Measurements from ENCODE around the gene CNPPD1. TPM values are rescaled to one million over a fixed set of nuclear protein-coding genes. Genes with fewer than 3 reads are reported as not detected.

CNPPD1 gene
- total RNA-seq, 1 donor from 2014 or later: 55.3 TPM

DNA sequence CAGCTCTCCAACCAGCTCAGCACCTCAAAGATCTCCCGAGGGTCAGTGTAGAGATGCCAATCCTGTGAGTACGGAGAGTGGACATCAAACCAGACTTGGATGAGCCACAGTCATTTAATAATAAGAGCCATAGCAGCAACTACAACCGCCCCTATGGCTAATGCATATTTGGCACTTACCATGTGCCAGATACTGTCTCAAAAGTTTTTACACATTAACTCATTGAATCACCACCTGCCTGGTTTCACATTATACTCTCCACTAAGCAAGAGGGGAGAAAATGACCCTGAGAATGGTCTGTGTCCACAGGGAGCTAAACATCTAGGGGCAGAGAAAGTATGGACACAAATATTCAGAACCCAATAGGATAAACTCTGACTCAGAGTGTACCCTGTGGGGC, 2.6 kb downstream of the CNPPD1 start:
- Histone ChIP-seq H3K36me3 (ENCODE audit: control insufficient read depth, insufficient read depth, low read length) (no peaks in the 10 kb centered on the region), H3K4me3 (ENCODE audit: low read depth, low read length) (no peak overlapping the region), H3K27me3 (ENCODE audit: control insufficient read depth, insufficient read depth, low read length) (no peaks in the 10 kb centered on the region)
- no peak for DNase-seq (ENCODE audit: low read depth)
- TF ChIP-seq CTCF (IDR thresholded peaks at IDR 0.05; ENCODE audit: insufficient read depth, low read length, poor library complexity, severe bottlenecking): no peak

- Histone ChIP-seq H3K36me3 (ENCODE audit: control insufficient read depth, insufficient read depth, low read length) (no peaks in the 10 kb centered on the region), H3K27me3 (ENCODE audit: control insufficient read depth, insufficient read depth, low read length) (no peaks in the 10 kb centered on the region), H3K4me3 (ENCODE audit: low read depth, low read length) (no peak overlapping the region)
- DNase-seq (ENCODE audit: low read depth): no peak
- TF ChIP-seq CTCF (IDR thresholded peaks at IDR 0.05; ENCODE audit: insufficient read depth, low read length, poor library complexity, severe bottlenecking): no peak
Measured at GRCh38 chr2:219173176-219173575, 3.5 kb downstream of the CNPPD1 start.

DNA sequence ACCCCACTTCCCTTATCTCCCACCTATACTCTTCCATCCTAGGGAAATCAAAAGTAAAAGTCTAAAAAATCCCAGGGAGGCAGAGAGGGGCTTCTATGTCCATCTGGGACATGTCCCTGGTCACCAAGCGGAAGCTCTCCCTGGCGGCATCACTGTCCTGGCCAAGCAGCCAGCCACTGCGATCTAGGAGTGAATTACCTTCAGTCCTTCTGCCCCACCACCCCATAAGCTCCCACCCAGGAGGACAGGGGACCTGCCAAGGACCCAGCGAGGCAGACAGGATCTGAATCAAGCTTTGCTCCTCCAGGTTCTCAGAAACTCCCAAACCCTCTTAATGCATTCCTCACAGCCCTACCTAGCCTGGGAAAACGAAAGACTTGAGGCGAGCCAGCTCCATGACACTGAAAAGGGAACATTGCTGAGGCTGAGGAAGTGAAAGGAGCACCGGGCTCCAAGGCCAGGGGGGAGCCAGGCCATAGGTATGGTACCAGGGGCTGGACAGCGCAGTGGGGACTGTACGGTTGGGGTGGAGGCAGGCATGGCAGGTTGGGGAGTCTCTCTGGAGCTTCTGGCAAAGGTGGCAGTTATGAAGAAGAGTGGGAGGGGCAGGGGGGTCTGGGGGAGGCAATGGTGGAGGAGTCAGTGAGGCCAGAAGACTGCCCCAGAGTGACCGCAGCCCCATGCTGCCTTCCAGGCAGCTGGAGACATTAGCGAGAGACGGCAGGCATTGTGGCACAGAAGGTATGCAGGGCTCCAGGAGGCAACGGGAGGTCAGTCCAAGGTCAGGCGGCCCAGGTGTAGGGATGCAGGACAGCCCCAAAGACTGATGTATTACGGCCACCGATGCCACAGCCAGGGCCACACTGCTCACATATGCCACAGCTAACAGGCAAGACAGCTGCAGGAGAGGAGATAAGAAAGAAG, 4.2 kb downstream of the CNPPD1 start:
- no peak for TF ChIP-seq CTCF (IDR thresholded peaks at IDR 0.05; ENCODE audit: insufficient read depth, low read length, poor library complexity, severe bottlenecking)
- no peak overlapping the region for H3K4me3 ChIP-seq (ENCODE audit: low read depth, low read length)
- no peaks in the 10 kb centered on the region for H3K27me3 ChIP-seq (ENCODE audit: control insufficient read depth, insufficient read depth, low read length)
- H3K36me3 ChIP-seq (ENCODE audit: control insufficient read depth, insufficient read depth, low read length): no peaks in the 10 kb centered on the region
- no peak for DNase-seq (ENCODE audit: low read depth)

- peak; percentile 72 for TF ChIP-seq CTCF (IDR thresholded peaks at IDR 0.05; ENCODE audit: insufficient read depth, low read length, poor library complexity, severe bottlenecking)
- peak; percentile 55 for DNase-seq (ENCODE audit: low read depth)
- no peaks in the 10 kb centered on the region for H3K27me3 ChIP-seq (ENCODE audit: control insufficient read depth, insufficient read depth, low read length)
- H3K36me3 ChIP-seq (ENCODE audit: control insufficient read depth, insufficient read depth, low read length): no peaks in the 10 kb centered on the region
- H3K4me3 ChIP-seq (ENCODE audit: low read depth, low read length): no peak overlapping the region
Measured at GRCh38 chr2:219171231-219171651, 5.5 kb downstream of the CNPPD1 start.

DNA sequence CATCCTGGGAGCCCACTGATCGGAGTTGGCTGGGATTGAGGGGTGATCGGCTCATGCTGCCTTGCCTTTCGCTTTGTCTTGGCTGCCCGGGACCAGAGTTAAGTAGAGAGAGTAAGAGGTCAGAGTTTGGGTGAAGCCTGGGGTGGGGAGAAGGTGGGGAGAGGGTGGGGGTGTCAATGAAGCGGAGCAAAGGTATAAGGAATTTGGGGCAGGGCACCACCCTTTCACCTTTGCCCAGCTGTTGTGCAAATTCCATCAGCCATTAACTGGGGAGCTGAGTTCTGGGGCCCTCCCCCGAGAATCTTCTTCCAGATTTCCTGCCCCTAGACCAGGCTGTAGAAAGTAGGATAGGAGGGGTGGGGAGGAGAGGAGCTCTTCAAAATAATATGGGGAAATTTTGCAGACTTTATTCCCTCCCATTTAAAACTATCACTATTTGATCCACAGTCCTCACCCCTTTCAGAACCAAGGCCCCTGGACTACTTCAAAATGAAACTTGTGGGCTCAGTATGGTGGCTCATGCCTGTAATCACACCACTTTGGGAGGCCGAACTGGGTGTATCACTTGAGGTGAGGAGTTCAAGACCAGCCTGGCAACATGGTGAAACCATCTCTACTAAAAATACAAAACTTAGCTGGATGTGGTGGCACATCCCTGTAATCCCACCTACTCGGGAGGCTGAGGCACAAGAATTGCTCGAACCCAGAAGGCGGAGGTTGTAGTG, 6.6 kb downstream of the CNPPD1 start, which contains the start of gene SLC23A3:
Gene SLC23A3 (minus strand): TSS at position 100 of the 725 bp plus-strand sequence. CDS start 45 bp downstream, at position 55.
- no peak for DNase-seq (ENCODE audit: low read depth)
- no peak for TF ChIP-seq CTCF (IDR thresholded peaks at IDR 0.05; ENCODE audit: insufficient read depth, low read length, poor library complexity, severe bottlenecking)
- Histone ChIP-seq H3K36me3 (ENCODE audit: control insufficient read depth, insufficient read depth, low read length) (no peaks in the 10 kb centered on the region), H3K27me3 (ENCODE audit: control insufficient read depth, insufficient read depth, low read length) (no peaks in the 10 kb centered on the region), H3K4me3 (ENCODE audit: low read depth, low read length) (no peak within 1 kb of the TSS)
